ENCODE results near the gene SAMD8. TPM values are rescaled to one million over a fixed set of nuclear protein-coding genes. Genes with fewer than 3 reads are reported as not detected.

SAMD8 gene
- total RNA-seq, 1 donor from 2014 or later = 17.7 TPM

DNA sequence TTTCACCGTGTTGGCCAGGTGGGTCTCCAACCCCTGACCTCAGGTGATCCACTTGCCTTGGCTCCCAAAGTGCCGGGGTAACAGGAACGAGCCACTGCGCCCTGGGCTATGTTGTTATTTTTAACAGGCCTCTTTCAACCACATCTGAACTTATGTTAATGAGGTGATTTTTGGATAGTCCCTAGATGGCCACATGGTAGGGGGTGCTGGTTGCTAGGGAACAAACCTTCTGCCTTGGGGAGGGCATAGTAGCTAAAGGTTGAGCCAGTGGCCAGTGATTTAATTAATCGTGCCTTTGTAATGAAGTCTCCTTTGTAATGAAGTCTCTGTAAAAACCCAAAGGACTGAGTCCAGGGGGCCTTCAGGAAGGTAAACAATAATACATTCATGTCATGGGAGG, 115.2 kb downstream of the SAMD8 start:
- H3K9me3 ChIP-seq (ENCODE audit: control insufficient read depth in 3 of 3, low read length in 3 of 3) = no peaks in the 10 kb centered on the region
- peaks cover 55 to 62% (median 57%) of the 10 kb centered on the region in 3 donors for H3K4me1 ChIP-seq (ENCODE audit: control insufficient read depth in 3 of 3, insufficient read depth in 3 of 3, low read length in 3 of 3)
- H3K9ac ChIP-seq (ENCODE audit: low read depth in 1 of 3, low read length in 3 of 3) = peak overlapping the region; percentile 26 to 42 (median 40)
- peak overlapping the region; percentile 65 for H3K27ac ChIP-seq (ENCODE audit: low read depth, low read length)
- peaks cover 23 to 53% (median 35%) of the 10 kb centered on the region in 3 donors for H3K36me3 ChIP-seq (ENCODE audit: control insufficient read depth in 3 of 3, insufficient read depth in 3 of 3, low read length in 3 of 3)
- H3K27me3 ChIP-seq (ENCODE audit: control insufficient read depth in 3 of 3, insufficient read depth in 3 of 3, low read length in 3 of 3) = no peaks in the 10 kb centered on the region
- H3K4me3 ChIP-seq (ENCODE audit: low read length in 3 of 3) = no peak overlapping the region

DNA sequence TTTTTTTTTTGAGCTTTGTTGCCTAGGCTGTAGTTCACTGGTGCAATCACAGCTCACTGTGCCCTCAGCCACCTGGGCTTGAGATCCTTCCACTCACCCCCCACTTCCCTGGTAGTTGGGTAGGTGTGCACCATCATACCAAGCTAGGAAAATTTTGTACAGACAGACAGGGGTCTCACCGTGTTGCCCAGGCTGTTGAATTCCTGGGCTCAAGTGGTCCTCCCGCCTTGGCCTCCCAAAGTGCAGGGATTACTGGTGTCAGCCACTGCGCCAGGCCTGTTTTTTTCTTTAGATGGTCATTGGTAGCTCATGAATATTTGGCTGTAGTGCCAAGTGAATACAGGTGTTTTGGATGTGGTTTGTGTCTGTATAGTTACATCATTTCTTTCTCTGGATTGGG, 116.8 kb downstream of the SAMD8 start:
- H3K27me3 ChIP-seq (ENCODE audit: control insufficient read depth in 3 of 3, insufficient read depth in 3 of 3, low read length in 3 of 3) = no peaks in the 10 kb centered on the region
- H3K9ac ChIP-seq (ENCODE audit: low read depth in 1 of 3, low read length in 3 of 3) = no peak overlapping the region
- peaks cover 26 to 46% (median 28%) of the 10 kb centered on the region in 3 donors for H3K36me3 ChIP-seq (ENCODE audit: control insufficient read depth in 3 of 3, insufficient read depth in 3 of 3, low read length in 3 of 3)
- H3K27ac ChIP-seq (ENCODE audit: low read depth, low read length) = peak overlapping the region; percentile 5
- no peak overlapping the region for H3K4me3 ChIP-seq (ENCODE audit: low read length in 3 of 3)
- H3K4me1 ChIP-seq (ENCODE audit: control insufficient read depth in 3 of 3, insufficient read depth in 3 of 3, low read length in 3 of 3) = peaks cover 53 to 60% (median 54%) of the 10 kb centered on the region in 3 donors
- no peaks in the 10 kb centered on the region for H3K9me3 ChIP-seq (ENCODE audit: control insufficient read depth in 3 of 3, low read length in 3 of 3)

DNA sequence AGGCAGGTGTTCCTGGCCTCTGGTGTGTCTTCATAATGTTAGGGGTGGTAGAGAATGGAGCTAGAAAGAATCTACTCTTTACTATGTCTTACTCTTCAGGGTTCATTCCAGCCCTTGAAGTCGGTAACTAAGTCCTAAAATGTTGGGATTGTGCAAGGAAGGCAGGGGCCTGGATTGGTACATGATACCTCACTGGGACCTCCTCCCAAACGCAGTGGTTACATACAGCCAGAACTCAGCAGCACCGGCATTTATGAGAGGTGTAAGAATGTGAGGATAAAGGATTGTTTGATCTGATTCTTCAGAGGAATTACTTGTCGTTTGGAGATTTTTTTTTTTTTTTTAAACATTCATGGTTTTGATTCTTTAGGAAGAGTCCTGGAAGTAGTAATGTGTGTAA, 117.4 kb downstream of the SAMD8 start:
- peaks cover 50 to 54% (median 52%) of the 10 kb centered on the region in 3 donors for H3K4me1 ChIP-seq (ENCODE audit: control insufficient read depth in 3 of 3, insufficient read depth in 3 of 3, low read length in 3 of 3)
- H3K27ac ChIP-seq (ENCODE audit: low read depth, low read length) = peak overlapping the region; percentile 5
- H3K27me3 ChIP-seq (ENCODE audit: control insufficient read depth in 3 of 3, insufficient read depth in 3 of 3, low read length in 3 of 3) = no peaks in the 10 kb centered on the region
- no peaks in the 10 kb centered on the region for H3K9me3 ChIP-seq (ENCODE audit: control insufficient read depth in 3 of 3, low read length in 3 of 3)
- no peak overlapping the region for H3K4me3 ChIP-seq (ENCODE audit: low read length in 3 of 3)
- H3K9ac ChIP-seq (ENCODE audit: low read depth in 1 of 3, low read length in 3 of 3) = peak overlapping the region in 1 of 3 donors; percentile 20
- H3K36me3 ChIP-seq (ENCODE audit: control insufficient read depth in 3 of 3, insufficient read depth in 3 of 3, low read length in 3 of 3) = peaks cover 21 to 41% (median 23%) of the 10 kb centered on the region in 3 donors

DNA sequence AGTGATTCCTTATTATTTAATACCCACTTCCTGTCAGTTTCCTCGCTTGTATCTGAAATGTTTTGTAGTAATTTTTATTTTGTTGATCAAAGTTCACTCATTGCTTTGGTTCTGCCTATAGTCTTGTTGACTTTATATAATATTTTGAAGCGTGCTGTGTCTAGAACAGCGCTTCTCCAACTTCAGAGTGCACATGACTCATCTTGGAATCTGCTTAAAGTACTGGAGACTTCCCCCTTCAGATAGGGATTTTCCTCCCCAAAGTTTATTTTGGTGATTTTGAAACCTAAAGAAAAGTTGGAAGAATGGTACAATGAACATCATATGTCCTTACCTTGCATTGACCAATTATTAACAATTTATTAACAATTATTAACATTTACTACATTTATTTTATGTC, 118.5 kb downstream of the SAMD8 start:
- Histone ChIP-seq H3K4me3 (ENCODE audit: low read length in 3 of 3) (no peak overlapping the region), H3K27me3 (ENCODE audit: control insufficient read depth in 3 of 3, insufficient read depth in 3 of 3, low read length in 3 of 3) (no peaks in the 10 kb centered on the region), H3K36me3 (ENCODE audit: control insufficient read depth in 3 of 3, insufficient read depth in 3 of 3, low read length in 3 of 3) (peaks cover 17 to 33% (median 19%) of the 10 kb centered on the region in 3 donors), H3K9ac (ENCODE audit: low read depth in 1 of 3, low read length in 3 of 3) (no peak overlapping the region), H3K9me3 (ENCODE audit: control insufficient read depth in 3 of 3, low read length in 3 of 3) (no peaks in the 10 kb centered on the region), H3K4me1 (ENCODE audit: control insufficient read depth in 3 of 3, insufficient read depth in 3 of 3, low read length in 3 of 3) (peaks cover 47 to 50% (median 50%) of the 10 kb centered on the region in 3 donors), H3K27ac (ENCODE audit: low read depth, low read length) (no peak overlapping the region)

DNA sequence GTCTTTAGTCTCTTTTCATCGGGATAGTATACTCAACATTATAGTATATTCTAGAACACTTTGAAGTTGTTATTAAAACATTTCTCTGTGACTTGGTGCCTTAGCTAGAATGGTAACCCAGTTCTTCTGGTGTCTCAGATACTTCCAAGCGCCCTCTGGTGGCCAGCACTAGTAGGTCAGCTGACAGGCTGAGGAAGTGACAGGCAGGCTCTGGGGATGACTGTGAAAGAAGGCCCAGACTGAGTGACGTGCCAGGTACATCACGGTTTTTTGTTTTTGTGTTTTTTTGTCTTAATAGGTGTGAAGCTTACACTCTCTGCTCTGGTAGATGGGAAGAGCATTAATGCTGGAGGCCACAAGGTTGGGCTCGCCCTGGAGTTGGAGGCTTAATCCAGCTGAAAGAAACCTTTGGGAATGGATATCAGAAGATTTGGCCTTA, 119.2 kb downstream of the SAMD8 start:
- H3K27ac ChIP-seq (ENCODE audit: low read depth, low read length) = no peak overlapping the region
- no peaks in the 10 kb centered on the region for H3K27me3 ChIP-seq (ENCODE audit: control insufficient read depth in 3 of 3, insufficient read depth in 3 of 3, low read length in 3 of 3)
- H3K9me3 ChIP-seq (ENCODE audit: control insufficient read depth in 3 of 3, low read length in 3 of 3) = no peaks in the 10 kb centered on the region
- no peak overlapping the region for H3K9ac ChIP-seq (ENCODE audit: low read depth in 1 of 3, low read length in 3 of 3)
- H3K4me3 ChIP-seq (ENCODE audit: low read length in 3 of 3) = no peak overlapping the region
- H3K4me1 ChIP-seq (ENCODE audit: control insufficient read depth in 3 of 3, insufficient read depth in 3 of 3, low read length in 3 of 3) = peaks cover 45 to 49% (median 49%) of the 10 kb centered on the region in 3 donors
- H3K36me3 ChIP-seq (ENCODE audit: control insufficient read depth in 3 of 3, insufficient read depth in 3 of 3, low read length in 3 of 3) = peaks cover 17 to 31% (median 19%) of the 10 kb centered on the region in 3 donors

Other genes with a start within 250 kb of the SAMD8 start
- 236 TPM for gene VDAC2, start 99.1 kb downstream of the SAMD8 start, total RNA-seq
- gene COMTD1, start 124.3 kb downstream of the SAMD8 start, total RNA-seq = 4.2 TPM